ENCODE measurements around the gene MID1.

Gene MID1

DNA sequence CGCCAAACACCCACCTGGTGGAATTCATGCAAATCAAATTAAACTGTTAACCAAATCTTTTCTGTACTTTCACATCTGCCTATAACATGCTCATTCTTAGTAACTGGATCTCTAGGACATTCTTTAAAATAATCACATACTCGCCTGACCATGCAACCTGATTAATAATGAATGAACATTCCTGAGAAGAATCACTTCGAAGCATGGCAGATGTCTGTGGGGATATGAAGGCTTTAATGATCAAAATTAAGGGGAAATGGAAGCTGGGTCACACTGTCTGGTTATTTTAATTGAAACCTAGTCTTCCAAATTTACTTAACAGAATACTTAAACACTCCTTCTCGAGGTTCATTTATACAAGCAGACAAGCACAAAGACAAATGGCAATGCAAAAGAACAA, 44.2 kb downstream of the MID1 start:
- no peak for DNase-seq

DNA sequence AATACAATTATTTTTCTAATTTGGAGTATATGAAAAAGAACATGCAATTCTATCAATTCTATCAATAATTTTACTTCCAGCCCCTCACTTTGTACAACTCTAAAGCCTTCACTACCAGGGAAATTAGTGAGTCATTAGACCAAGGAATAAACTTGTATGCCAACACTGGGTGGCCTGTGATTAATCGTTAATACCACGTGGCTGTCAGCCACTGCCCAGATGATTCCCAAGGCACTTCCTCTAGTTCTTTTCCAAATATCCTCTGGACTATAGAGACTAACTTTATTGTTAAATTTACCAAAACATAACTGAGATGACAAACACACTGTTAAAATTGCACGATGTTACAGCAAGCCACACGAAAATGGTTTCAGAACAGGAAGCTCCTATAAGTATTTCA, 45.7 kb downstream of the MID1 start:
- DNase-seq: no peak

DNA sequence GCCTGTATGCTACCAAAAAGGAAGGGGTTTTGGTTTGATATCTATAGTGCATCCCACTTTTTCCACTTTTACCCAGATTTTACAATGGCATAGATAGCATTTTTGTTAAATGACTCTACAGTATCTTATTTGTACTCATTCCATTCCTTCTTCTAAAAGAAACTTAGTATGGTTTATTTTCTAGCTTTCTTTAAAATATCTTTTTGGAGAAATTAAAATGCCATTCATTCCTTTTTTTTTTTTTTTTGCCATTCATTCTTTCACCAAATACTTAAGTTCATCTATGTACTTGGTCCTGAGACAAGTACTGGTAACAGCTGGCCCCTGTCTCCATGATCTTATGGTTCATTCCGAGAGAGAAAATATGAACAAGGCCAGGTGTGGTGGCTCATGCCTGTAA, 49.1 kb downstream of the MID1 start:
- DNase-seq: no peak

DNA sequence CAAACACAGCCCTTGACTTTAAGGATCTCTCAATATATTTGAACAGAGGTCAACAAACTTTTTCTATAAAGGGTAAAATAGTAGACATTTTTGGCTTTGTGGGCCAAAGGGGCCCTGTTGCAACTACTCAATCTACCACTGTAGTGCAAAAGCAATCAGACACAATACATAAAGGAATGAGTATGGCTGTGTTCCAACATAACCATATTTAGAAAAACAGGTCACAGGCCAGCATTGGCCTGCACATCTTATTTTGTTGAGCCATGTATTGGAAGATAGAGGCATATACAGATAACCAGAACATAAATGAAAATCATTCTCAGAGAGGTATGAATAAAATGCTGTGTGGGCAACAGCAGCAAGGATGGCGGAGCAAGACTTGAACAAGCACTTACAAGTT, 49.8 kb downstream of the MID1 start:
- no peak for DNase-seq

DNA sequence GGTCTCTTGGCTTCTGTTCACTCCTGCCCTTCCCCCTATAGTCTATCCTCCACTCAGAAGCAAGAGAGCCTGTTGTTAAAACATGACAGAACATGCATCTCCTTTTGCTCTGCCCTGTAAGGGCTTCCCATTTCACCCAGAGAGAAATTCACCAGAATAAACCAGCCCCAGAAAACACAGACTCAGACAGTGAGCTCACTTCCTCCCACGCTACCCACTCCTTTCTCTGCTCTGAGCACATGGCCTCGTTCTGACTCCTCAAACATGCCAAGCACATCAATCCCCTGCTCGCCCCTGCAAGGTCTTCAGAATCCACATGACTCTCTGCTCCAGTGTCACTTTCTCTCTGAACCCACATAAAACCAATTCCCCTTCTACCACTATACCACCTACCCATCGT, 50.4 kb downstream of the MID1 start:
- DNase-seq: no peak

DNA sequence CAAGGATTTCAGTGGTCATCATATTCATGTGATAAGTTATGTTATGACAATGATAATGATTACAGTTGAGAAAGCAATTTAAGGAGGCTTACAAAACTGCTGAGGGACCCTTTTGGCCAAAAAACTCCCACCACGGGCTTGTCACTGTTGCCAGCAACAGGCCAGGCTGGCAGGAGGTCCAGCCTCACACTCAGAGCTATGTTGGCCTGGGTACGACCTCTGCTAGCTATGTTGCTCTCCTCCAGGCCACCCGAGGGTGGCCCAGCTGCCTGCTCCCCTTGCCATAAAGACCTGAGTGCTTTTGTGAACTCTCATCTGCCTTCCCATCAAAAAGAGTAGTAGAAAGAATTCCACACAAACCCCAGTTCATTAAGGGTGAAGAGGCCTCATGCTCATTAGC, 52.0 kb downstream of the MID1 start:
- no peak for DNase-seq

DNA sequence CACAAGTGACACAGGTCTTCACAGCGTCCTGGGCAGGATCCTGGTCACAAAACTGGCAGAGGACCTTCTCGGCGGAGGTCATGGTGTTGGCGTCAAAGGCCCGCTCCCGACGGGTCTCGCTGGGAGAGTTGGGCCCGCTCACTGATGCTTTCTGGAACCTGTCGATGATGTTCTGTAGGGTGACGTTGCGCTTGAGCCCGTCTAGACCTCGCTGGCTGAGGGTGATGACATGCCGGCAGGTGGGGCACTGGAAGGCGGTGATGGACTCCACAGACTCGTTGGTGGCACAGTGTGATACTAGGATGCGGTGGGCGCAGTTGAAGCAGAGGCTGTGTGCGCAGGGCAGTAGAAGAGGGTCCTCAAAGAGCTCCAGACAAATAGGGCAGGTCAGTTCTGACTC, 53.2 kb downstream of the MID1 start:
- no peak for DNase-seq

DNA sequence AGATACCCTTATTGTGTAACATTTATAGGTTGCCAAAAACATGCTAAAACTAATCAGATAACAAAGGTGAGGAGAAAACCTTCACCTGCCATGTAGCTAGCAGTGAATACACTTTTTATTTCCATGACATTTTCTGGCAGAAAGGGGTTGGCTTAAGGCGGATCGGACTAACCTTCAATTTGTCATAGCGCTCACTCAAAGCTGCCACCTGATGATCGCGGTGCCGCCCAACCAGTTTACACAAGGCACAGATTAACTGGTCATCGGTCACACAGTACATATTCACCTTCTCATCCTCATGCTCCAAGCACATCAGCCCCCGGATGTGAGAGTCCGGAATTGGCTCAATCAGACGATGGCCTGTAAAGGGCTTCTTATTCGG, 53.7 kb downstream of the MID1 start:
- no peak for DNase-seq

DNA sequence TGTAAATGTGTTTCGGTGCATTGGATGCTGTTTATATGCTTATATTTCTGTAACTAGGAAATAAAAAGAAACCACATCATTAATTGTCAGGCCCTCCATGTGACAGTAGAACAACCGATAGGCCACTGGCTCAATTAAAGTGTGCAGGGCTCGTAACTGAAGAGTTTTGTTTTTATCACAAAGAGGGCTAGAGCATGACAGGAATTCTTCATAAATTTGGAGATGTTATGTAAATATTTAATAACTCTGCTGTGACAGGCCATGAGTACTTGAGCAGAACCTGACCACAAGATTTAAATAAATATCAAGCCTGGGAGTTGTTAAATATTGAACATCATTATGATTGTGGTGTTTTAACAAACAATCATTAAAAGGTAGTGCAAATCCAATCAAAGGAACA, 55.9 kb downstream of the MID1 start:
- DNase-seq: no peak

DNA sequence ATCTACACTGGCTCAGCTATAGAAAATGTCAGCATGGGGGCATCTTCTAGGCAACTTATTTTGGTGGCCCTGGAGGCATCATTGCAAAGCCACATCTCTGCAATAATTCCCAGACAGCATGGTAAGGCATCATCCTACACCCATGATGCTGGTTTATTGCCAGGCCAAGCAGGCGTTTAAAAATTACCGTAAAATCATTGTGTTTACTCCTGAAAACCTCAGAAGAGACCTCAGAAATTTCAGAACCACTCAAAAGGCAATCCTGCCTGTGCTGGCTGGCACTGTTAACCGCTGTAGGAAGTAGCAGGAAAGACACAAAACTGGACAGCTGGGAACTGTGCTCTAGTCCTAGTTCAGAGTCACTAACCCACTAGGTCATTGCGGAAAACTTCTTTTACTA, 63.2 kb downstream of the MID1 start:
- DNase-seq: no peak

DNA sequence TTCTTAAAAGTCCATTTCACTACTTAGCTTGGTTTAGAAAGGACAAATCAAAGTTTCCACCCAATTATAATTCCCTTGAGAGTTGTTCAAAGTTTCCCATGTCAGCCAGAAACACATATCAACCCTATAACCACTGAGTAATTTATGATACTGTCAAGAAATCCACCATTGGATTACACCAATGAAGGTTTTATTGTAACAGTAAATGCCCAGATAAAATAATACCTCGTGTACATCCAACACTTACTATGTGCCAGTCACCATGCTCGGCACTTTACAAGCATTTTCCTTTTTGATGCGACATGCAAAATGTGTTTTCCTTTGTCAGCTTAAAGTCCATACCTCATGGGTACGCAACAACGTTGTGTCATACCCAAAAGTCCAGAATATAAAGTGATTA, 64.0 kb downstream of the MID1 start:
- no peak for DNase-seq

DNA sequence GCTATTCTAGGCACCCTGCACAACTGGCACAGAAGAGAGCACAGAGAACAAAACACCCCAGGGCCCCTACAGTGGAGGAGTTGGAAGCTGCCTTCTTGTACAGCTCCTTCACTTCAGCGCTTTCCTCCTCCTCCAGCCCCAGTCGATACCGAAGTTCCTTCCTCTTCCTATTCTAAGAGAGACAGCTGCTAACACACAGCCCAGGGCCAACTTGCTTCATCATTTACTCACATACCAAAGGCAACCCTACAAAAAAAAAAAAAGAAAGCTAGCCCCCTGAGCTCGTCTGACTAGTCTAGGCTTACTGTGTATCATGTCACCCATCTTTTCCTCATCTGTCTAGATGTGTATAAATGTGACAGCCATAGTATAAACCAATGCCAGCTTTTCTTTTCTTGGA, 64.5 kb downstream of the MID1 start:
- DNase-seq: no peak

DNA sequence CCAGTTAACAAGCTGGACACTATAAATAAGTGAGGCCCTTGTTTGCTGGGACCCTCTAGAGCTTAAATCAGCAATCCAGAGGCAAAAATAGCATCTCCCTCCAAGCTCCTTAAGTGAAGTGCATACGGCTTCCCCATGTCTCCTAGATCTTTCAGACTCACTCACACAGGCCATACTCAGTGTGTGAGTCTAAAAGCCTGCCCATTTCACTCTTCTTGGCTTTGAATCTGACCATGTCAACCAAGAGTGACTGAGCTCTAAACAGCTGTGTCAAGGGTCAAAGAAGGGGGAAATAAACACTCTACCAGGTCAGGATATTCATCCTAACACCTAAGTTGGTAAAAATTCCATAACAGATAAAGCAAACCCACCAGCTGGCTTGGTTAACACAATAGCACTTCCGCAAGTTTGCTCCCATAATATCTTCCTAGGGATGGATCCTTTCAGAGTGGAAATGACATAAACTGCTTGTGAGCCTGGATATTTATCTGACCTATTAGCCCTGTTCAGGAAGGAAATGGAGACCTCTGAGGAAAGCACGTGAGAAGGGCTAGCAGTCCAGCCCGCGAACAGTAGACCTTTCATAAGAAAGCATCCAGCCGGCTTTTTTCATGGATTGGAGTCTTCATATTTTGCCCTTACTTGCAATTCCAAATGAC, 65.6 kb downstream of the MID1 start:
- DNase-seq: no peak

DNA sequence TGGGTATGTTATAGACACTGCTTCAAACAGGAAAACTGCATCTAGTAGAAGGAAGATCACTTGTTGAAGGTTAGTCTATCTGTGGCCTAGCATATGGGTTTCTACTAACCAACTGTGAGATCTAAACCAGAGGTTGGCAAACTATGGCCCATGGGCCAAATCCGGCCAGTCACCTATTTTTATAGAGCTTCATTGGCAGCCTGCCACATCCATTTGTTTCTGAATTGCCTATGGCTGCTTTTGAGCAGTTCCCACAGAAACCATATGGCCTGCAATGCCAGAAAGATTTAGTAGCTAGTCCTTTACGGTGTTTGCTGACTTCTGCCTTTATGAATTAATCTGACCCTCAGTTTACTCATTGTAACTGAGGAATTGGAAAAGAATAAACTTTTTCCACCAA, 71.1 kb downstream of the MID1 start:
- no peak for DNase-seq

DNA sequence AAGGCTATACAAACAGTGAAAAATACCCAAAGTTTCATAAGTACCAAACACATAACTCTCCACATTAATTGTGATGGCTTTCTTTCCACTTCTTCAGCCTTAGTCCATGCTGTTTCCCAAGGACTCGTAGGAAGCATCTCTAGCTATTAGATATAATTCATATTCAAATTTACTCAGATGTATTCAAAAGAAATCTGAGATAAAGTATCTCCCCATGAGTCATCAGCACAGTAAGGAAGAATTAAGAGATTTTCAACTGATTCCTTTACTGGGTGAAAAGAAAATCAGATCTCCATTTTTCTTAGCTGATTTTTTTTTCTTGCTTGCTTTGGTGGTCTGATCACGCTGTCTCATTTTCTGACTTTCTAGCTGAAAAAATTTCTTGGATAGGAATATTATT, 71.7 kb downstream of the MID1 start:
- no peak for DNase-seq

DNA sequence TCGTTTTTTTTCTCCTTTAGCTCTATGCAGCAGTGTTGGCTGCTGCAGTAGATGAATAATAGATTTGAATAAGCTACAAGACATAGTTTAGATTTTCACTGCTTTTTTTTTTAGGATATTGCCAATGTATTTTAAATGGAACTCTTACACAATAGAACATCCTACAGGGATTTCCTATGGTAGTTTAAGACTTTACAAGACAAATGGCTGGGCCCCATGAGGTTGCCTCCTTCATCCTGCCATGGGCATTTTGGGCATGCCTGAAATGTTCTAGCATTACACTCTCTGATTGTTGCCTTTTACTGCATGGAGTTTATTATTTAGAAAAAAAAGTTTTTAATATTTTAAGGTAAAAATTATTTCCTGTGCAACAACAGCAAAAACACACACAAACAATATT, 74.5 kb downstream of the MID1 start:
- DNase-seq: no peak

DNA sequence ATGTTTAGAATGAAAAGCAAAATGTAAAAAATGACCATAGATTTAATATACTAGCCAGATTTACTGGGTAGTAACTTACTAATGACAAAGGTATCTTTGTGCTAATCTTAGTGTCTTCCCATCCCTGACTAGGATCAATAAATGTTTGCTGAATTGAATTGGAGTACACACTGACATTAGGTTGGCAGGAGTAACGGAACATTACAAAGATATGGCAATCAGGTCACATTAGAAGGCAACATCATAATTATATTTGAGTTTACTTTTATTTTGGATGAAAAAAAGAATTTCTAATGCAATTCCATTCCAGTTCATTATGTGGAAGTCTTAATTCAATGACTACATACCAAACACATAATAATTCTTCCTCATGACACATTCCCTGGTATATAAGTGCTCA, 77.8 kb downstream of the MID1 start:
- no peak for DNase-seq

DNA sequence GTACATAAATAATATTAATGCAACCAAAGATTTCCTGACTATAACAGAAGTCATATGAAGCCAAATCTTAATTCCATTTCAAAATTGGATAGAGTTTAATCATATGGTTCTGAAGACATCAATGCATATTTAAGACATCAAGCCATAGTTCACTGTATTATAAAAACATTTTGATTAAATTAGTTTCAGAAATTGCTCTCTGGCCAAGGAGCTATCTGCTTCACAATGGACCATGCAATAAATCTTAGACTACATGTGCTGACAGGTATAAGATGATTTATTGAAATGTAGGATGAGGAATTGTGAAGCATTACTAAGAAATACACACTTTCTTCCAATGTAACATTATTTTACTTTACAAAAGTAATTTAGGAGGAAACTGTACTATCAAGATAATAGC, 81.6 kb downstream of the MID1 start:
- DNase-seq: no peak

DNA sequence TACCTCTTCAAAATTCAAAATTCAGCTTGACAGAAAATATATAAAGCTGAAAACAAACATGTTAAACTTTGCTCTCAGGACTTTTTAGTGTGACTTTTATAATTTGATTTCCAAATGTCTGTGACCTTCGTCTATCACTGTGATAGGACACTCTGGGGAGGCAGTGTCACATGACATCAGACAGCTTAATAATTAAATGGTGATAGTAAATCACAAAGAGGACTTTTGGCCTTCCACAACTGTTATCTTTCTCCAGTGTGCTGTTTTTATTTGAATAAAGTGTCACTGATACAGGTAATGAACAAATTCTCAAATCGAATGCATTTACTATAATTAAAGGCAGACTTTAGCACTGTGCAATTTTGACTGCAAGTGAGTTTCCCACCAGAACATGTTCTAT, 83.1 kb downstream of the MID1 start:
- DNase-seq: no peak

DNA sequence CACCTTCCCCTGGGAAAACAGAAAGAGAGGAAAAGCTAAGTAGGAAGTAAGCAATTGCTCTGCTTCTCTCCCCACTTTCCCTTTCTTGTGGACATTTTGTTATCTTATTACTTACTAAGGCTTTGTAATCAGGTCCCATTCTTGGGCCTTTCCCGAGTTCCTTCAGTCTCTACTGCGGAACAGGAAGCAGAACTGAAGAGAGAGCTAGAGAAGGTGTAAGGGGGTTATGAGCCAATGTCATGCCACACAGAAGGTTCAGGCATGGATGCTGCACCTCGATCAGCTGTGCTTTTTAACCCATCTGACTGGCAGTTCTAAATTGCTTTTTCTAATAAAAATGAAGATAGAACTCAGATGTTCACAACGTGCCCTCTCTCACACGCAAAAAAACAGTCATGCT, 83.6 kb downstream of the MID1 start:
- no peak for DNase-seq

DNA sequence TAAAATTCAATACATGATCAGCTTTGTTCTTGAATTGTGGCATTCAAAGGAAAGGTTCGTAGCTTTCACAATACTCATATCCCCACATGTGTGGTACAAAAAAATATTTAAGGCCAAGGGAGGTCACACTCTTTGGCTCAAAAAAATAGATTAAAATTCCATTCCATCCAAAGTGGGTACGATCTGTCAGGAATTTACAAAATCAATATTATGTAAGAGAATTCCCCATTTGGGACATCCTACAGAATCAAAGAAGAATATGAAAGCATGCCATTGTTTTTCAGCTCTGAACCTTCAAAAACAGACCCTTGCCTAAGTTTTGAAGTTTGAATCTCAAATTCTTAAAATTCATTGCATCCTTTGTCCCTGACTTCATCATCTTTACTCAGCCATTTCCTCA, 85.8 kb downstream of the MID1 start:
- DNase-seq: no peak

DNA sequence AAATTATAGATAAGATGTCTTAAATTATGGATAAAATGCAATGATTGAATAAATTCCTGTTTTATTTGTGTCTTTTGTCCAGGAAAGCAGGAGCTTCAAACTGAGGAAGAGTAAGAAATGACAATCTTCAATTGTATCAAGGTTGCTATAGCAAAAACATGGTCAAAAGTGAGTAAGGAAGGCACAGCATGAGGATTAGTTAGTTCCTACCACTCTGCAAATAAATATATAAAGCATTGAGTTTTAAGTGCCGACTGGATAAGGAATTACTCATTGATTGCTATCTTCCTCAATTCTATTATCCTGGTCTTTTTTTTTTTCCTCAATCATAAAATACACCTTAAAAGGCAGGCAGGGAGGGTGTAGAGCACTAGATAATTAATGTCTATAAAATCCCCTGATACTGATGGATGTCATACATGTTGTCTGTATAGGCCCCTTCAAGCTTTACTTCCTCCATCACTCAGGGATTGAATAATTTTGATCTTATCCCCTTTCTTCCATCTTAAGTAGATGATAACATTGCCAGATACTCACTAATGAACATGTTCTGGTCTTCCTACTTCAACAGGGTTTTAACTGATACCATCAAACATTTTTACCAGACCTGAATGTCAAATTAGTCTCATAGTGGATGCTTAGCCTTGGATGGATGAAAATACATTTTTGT, 86.6 kb downstream of the MID1 start:
- no peak for DNase-seq

DNA sequence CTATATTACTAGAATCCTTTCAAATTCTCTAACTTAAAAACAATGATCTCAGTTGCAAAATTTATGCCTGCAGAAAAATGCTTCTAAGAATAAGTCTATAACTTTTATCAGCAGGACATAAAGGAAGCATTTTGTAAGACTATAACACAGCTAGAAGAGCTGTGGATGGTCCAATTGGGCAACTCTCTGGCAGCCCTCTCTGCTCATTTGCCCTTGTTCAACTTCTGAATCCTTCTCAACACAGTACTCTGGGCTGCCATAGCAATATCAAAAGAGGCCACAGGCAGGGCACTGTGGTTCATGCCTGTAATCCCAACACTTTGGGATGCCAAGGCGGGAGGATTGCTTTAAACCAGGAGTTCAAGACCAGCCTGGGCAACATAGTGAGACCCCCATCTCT, 88.5 kb downstream of the MID1 start:
- DNase-seq: no peak

DNA sequence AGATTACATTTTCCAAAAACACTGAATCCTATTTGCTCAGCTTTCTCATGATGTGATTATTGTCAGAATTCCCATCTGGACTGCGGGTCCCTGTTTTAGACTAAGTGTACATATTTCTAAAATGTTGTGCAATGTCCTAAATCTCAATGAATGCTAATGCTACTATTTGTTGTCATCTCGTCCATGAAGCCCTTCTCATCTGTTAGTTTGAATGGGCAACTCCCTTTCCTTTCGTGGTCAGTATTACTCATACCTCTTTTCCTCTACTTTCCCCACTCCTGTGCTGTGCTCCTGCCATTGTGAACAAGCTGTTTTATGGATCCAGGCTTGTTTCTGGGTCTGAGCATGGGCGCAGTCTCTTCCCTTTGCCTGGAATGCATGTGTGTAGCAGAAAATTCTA, 91.0 kb downstream of the MID1 start:
- DNase-seq: no peak

DNA sequence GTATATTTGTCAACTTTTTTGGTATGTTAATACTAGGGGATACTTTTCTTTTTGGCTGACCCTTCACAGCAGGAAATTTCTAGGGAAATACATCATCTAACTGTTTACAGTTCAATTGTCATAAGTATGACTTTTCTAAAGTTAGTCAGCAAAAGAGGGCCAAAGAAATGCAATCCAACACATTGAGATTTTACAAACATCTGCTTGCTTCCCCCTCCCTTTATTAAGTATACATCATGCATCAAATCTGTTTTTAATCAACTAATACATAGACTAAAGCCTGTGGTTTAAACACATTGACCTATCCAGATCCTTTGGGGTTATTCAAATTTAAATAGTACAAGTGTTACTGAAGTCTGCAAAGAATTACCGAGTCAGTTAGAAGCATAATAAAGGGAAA, 93.9 kb downstream of the MID1 start:
- no peak for DNase-seq
